Fibroblast of skin of scalp (primary cell): ENCODE results near the gene LYST.
"Not testable (repeated sequence)": the region's sequence is repeated elsewhere in the genome, so short reads cannot be mapped to it uniquely, and the experiment has no call there.

Experiments
- DNase-seq: peaks from one replicate; pipeline ENCODE4 v3.0.0-alpha.2; 2013

Gene LYST

DNA sequence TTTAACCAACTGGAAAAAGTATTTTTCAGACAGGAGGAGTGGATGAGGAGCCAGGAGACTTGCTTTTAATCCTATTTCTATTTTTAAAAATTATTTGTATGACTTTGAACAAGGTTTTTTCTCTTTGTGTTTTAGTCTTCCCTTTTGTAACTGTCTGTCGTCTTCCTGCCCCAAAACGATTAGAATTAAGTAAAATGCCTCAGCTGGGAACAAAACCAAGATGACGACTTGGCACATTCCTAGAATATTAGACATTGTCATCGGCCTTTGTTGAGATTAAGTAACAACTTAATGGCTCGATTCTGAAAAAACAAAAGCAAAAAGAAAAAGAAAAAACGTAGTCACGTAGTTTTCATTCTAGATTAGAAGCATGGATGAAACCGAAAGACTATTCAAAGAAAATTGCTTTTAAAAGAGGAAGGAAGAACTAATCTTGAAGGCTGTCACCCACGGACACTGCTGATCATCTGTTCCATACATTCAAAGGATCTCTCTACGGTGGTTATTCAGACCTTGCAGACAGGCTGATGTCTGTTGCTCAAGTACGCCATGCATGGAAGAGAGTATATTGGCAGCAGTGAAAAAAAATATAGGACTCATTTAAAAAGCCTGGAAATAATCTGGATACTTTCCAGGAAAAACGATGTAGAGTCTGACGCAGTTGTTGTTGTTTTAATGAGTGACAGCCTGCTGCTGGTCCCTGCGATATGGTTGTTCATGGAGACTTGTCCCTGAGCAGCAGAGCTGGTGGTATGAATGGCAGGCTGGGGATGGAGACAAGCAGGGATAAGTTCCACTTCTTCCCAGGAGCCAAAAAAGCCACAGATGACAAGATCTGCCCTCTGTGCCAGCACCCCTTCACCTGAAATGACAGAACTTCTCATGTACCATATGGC, 234.0 kb downstream of the LYST start:
- DNase-seq = peak; percentile 75

DNA sequence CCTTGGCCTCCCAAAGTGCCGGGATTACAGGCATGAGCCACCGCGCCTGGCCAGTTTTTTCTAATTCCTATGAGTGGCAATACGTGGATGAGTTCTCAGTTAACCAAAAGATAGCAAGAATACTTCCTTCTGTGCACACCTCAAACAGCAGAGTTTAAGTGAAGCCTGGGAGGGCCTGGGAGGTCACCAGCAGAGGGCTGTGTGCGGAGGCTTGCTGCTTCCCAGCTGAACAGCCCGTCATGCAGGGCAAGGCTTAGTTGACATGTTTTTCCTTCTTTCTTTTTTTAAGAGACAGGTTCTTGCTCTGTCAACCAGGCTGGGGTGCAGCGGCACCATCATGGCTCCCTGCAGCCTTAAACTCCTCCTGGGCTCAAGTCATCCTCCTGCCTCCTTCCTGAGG, 234.9 kb downstream of the LYST start:
- no peak for DNase-seq

DNA sequence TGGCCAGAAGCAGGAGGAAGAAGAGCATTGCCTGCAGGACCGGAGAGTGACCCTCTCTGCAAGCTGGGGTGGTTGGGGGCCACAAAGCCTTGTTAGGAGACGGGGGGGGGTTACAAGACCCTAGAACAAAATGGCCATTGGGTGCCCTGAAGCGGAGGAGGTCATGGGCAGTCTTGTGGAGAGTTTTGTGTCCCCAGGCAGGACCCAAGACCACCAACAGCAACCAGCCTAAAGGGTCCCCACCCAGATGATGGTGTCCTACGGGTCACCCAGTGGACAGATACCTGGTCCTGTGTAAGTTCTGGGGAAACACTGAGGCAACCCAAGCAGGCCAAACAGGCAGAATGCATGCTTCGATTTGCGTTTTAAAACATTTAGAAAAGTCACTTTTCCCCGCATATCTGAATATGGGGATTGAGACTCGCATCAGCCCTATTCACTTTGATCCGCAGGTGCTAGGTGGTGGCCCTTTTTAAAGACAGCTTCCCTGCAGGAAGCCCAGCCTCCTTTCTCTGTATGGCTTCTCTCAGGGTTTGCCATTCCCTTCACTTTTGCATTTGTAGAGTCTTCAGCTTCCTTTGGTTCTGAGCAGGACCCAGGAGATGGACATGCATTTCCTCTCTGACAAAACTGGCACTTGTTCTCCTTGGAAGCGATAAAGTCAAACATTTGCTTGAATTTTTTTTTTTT, 238.2 kb downstream of the LYST start:
- DNase-seq = no peak

DNA sequence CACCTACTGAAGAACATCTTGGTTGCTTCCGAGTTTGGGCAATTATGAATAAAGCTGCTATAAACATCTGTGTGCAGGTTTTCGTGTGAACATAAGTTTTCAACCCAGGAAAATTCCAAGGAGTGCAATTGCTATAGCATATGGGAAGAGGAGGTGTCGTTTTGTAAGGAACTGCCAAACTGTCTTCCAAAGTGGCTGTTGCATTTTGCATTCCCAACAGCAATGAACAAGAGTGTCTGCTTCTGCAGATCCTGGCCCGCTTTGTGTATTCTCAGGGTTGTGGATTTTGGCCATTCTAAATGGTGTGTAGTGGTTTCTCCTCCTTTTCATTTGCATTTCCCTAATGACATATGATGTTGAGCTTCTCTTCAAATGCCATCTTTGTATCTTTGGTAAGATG, 240.9 kb downstream of the LYST start:
- DNase-seq = no peak

DNA sequence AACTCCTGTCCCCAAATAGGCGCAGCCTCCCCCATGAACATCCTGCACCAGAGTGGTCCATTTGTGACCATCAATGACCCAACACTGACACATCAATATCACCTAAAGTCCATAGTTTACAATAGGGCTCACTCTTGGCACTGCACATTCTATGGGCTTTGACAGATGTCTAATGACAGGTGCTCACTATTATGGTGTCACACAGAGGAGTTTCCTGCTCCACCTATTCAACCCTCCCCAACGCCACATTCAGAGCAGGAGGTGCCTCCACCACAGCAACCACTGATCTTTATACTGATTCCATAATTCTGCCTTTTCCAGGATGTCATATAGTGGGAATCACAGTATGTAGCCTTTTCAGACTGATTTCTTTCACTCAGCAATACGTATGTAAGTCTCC, 241.4 kb downstream of the LYST start:
- no peak for DNase-seq

DNA sequence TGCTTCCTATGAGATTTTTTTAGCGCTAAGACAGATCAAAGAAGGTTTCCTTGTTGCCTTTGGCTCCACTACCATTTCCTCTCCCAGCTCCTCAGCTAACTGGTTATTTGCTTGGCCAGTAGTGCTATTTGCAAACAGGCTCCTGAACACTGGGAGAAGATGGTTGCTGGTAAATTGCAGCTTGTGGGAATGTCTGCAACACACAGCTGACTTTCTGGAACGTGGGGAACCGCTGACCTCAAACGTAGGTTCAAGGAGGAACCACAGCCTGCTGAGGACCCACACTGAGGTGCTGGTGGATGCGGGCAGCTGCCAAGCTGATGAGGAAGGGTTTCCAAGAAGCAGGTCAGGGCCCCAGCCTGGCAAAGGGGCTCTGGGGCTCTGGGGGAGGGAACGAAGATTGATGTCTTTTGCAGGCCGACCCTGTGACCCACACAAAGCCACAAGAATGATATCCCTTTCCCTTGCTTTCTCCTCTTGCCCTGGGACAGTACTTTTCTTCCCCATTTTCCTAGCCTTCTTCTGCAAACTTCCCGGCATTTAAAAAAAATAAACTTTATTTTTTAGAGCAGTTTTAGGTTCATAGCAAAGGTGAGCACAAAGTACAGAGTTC, 241.9 kb downstream of the LYST start:
- peak; percentile 13 for DNase-seq

DNA sequence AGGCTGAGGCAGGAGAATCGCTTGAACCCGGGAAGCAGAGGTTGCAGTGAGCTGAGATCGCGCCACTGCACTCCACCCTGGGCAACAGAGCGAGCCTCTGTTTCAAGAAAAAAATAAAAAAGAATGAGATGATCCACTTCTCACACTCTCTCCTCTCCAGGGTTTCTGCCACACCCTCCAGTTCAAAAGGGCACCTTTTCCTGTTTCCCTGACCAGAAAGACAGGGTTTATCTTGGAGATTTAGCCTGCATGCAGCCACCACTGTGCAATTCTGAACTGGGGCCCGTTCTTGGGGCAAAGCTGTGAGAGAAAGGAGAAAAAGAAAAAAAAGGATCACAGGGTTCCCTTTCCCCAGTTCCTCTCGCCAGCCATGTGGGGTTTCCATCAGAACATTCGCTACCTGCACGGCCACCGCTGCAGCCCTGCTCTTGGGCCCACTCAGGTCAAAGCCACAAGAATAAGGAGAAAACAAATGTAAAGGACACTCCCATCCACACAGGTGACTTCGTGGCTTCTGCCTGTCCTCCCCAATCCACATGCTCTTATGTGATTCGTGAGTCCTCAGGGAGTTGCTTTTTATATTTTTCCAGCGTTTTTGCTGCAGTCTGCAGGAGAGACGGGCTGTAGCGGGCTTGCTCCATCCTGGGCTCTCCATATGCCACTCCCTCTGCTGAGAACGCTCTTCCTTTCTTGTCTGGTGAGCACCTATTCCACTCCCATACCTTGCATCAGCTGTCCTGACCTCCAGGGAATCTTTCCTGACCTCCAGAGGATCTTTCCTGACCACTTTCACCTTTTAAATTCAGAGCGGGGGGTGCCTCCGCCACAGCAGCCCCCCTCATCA, 243.5 kb downstream of the LYST start:
- no peak for DNase-seq

DNA sequence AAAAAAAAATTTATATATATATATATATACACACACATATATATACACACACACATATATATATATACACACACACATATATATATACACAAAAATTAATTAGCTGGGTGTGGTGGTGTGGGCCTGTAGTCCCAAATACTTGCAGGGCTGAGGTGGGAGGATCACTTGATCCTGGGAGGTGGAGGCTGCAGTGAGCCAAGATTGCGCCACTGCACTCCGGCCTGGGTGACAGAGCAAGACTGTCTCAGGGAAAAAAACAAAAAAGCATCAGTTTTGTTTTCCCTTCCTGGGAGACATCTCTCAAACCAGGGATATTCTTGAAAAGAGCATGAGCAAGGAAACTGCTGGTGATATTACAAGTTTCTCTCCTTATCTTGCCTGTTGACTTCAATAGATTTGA, 247.6 kb downstream of the LYST start:
- not testable (repeated sequence) for DNase-seq

DNA sequence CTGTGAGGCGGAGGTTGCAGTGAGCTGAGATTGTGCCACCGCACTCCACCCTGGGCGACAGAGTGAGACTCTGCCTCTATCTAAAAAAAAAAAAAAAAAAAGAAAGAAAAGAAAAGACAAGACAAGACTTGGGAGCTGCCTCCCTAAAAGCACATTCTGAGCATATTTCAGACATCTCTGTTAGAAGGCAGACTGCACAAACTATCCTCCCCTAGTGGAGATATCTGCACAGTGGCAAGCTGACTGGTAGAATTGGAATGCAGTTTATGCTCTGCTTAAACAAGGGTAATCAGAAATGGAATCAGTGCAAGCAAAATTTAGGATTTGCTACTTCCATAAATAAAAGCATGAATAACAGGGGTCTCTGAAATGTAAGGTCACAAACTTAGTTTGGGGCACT, 248.9 kb downstream of the LYST start:
- DNase-seq = peak; percentile 86

DNA sequence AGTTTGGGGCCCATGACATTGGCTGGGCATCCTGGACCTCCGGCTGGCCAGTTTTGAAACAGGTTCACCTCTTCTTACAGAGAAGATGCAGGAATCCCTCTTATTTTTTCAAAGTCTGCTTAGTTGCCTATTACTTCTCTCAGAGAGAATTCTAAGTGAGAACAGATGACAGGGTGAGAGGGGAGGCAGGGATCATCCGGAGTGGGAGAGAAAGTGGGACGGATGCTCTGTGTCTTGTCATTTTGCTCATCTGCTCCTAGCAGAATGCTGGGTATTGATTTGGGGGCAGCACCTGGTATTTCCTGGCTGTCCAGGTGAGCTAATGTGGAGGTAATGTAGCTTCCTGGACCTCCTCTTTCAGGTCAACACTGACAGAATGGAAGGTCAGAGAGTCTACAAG, 249.6 kb downstream of the LYST start:
- no peak for DNase-seq

DNA sequence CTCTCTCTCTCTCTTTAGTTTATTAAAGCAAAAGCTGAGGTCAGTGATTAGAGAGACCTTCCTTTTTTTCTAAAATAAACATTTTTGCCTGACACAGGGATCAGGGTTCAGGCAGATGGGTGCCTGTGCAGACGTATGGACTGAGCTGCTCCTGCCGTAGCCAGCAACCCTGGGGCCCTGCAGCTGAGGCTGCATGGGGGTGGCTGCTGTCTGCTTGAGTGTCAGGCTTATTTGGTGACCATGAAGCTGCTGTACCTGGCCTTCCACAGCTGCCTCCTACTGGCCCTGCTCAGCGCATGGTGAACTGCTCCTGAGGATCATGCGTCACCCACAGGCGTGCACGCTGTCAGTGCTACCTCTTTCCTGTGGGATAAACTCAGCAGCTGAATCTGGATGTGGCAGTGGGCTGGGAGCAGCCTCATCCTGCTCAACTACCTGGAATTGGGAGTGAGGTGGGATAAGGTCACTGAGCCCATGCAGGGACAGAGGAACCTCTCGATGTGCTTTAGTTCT, 252.2 kb downstream of the LYST start:
- DNase-seq = no peak

DNA sequence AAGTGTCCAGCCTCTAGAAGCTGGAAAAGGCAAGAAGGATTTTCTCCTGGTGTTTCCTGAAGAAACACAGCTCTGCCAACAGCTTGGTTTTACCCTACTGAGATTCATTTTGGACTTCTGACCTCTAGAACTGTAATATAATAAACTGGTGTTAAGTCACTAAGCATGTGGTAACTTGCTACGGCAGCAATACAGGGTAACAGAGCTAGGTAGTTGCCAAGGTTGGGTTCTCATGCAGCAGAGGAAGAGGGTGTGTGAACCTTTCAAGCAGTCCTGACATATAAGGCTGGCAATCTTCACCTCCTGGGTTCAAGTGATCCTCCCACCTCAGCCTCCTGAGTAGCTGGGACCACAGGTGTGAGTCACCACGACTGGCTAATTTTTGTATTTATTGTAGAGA, 253.1 kb downstream of the LYST start:
- DNase-seq = no peak

DNA sequence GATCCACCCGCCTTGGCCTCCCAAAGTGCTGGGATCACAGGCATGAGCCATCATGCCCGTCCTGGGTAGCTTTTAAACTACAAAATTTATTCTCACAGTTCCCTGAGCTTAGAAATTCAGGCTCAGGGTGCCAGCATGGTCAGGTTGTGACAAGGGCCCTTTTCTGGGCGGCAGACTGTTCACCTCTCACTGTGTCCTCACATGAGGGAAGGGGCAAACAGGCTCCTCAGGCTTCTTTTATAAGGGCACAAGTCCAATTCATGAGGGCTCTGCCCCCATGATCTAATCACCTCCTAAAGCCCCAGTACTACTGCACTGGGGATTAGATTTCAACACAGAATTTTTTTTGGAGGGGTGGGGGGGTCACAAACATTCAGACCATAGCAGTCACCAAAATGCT, 253.9 kb downstream of the LYST start:
- no peak for DNase-seq
